ENCODE data around the gene HDAC4.

DNA sequence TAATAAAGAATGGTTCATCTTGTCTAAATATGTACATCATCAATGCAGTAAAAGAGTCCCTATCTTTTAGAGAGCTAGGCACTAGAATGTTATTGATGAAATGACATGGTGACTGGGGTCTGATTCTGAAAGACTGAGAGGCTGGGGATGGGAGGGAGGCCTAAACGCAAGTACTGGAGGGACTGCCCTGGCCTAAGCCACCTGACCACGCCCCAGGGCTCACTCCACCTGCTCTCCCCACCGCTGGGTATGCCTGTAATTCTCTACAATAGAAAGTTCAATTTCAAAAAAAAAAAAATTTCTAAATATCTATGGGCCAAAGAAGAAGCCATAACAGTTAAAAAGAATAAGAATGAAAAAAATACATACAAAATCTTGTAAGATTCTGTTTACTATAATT is 194.0 kb downstream of the HDAC4 start:
- TF ChIP-seq, protein P1, sequence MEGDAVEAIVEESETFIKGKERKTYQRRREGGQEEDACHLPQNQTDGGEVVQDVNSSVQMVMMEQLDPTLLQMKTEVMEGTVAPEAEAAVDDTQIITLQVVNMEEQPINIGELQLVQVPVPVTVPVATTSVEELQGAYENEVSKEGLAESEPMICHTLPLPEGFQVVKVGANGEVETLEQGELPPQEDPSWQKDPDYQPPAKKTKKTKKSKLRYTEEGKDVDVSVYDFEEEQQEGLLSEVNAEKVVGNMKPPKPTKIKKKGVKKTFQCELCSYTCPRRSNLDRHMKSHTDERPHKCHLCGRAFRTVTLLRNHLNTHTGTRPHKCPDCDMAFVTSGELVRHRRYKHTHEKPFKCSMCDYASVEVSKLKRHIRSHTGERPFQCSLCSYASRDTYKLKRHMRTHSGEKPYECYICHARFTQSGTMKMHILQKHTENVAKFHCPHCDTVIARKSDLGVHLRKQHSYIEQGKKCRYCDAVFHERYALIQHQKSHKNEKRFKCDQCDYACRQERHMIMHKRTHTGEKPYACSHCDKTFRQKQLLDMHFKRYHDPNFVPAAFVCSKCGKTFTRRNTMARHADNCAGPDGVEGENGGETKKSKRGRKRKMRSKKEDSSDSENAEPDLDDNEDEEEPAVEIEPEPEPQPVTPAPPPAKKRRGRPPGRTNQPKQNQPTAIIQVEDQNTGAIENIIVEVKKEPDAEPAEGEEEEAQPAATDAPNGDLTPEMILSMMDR (conservative IDR thresholded peaks at IDR 0.05), result no peak
- TF ChIP-seq EZH2 (IDR thresholded peaks at IDR 0.05; ENCODE audit: low read depth), result no peak
